SKM-1 (cell line): ENCODE measurements around the gene ERRFI1.

Experiments used
- DNase-seq: peaks from one replicate; lab custom pipeline; 2025; ENCODE audit not compliant: unreplicated experiment; lab: John Stamatoyannopoulos, UW

The ERRFI1 gene

DNA sequence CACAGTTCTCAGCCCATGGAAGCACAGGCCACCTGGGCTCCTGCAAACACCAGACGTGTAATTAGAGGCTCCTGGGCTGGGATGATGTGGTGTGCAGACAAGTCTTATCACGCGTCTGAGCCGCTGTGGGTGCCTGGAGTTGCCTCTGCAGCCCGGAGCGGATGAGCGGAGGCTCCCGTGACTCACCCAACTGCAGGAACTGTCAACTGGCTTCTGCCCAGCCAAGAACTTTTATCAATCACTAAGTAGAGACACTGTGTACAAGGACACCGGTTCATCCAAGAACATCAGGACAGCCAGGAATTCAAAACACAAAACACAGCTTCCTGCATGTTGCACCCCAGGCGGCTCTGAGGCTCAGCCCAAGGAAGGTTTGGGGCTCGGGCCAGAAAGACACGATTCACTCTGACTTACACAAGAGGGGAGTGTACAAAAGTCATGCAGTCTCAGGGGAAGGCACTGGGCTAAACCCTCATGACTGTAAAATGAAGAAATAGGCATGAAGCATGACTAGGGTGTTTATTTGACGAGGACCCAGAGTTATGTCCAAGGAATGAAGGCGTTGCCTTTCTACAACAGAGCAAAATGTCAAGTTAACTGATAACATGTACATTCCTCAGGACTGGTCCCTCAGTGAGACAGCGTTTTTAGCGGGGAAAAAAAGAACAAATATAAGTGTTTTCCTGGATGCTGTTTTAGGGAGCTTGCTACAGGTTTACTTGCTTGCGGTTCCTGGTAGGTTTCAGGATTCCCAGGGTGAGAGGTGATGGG, 21.1 kb downstream of the ERRFI1 start:
- DNase-seq, result no peak

- DNase-seq, result no peak
These were observed 21.9 kb downstream of the ERRFI1 start for GRCh38 chr1:8004113-8004802.

DNA sequence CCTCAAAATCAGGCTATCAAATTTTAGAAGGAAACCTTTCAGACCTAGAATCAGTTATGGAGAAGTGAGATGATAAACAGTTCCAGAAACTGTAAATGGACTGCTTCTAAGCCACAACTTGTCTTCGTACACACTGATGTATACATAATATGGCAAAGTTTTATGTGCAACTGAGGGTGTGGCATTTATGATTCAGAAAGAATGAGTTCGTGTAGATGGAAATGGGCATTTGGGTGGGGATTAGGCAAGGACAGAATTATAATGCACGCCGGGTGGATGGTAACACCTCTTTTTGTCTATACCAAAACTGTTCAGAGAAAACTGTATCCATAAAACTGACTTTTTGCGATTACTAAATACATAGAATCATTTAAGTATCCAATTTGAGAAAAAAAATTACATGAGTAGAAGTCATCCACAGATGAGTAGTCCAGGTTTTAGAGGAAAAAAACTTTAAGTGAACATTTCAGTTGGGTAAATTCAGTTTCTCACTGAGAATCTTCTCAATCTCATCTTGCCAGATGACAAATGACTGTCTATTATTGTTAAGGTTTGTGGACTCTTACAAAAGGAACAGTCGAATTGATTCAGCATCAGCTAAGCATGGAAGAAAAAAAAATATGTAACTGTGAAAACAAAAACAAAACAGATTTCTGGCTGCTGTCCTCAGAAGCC, 22.5 kb downstream of the ERRFI1 start:
- DNase-seq, result no peak

DNA sequence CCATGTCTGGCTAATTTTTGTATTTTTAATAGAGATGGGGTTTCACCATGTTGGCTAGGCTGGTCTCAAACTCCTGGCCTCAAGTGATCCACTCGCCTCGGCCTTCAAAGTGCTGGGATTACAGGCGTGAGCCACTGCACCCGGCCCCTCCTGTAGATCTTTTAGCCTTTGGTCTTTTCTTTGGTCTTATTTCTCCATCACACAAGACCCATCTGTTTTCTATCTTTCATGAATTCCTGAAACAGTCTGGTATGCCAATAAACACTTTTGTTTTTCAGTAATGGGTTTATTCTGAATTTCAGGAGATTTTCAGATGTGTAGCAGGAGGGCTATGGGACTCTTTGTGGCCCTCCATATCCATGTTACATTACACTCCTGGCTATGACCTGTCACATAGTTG, 23.2 kb downstream of the ERRFI1 start:
- DNase-seq, result no peak

- no peak for DNase-seq
These were observed 23.7 kb downstream of the ERRFI1 start for GRCh38 chr1:8002329-8002910.

DNA sequence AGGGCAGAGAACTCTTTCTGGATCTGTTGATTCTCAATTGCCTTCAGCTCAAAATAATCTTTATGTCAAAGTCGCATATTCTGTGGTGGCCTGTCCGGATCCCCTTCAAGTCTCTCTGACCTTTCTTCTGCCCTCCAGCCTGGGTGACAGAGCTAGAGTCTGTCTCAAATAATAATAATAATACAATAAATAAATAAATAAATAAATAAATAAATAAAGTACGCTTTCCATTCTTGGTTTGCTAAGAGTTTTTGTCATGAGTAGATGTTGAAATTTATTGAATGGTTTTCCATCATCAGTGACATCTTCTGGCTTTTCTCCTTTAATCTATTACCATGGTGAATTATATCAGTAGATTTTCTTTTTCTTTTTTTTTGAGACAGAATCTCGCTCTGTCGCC, 30.7 kb downstream of the ERRFI1 start:
- no peak for DNase-seq

- DNase-seq, result no peak
These were observed 31.3 kb downstream of the ERRFI1 start for GRCh38 chr1:7994827-7995226.

- DNase-seq, result no peak
These were observed 32.3 kb downstream of the ERRFI1 start for GRCh38 chr1:7993593-7994479.

DNA sequence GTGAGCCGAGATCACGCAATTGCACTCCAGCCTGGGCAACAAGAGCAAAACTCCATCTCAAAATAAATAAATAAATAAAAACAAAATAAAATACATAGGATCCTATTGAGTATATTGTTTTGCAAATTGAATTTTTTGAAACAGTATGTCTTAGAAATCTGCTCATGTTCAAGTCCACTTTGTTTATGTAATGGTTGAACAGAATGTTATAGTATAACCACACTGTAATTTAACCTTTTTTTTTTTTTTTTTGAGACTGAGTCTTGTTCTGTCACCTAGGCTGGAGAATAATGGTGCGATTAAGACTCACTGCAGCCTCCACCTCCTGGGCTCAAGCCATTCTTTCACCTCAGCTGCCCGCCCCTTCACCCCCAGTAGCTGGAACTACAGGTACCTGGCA, 33.2 kb downstream of the ERRFI1 start:
- no peak for DNase-seq

DNA sequence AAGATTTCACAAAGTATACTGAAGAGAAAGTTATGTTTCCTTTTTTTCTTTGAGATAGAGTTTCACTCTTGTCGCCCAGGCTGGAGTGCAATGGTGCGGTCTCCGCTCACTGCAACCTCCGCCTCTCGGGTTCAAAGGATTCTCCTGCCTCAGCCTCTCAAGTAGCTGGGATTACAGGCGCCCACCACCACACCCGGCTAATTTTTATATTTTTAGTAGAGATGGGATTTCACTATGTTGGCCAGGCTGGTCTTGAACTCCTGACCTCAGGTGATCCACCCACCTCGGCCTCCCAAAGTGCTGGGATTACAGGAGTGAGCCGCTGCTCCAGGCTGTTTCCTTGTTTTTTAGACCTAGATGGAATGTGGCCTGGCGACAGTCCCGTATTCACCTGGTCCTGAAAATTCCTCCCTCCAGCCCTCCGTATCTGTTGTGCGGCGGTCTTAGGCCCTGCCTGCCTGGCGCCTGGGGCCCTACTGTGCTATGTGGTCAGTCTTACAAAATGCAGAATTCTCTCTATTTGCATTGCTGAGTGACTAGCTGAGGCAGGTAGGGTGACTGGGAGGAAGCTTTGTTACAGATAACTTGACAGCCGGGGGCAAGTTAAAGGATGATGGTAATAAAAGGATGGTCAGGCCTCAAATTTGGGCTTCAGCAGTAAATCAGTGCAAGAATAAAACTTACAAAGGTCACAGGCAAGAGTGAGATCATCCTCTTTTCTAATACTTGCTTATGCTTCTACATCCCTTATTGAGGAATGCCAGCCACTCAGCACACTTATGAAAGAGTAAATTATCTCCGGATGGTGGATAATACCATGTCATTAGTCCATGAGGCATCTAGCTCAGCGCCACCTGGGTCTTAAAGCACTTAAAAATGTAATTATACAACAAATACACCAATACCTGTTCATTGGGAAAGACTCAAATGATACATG, 34.3 kb downstream of the ERRFI1 start:
- no peak for DNase-seq

GRCh38 chr1:7989762-7990428, 36.2 kb downstream of the ERRFI1 start:
- no peak for DNase-seq

- no peak for DNase-seq
These were observed 37.5 kb downstream of the ERRFI1 start for GRCh38 chr1:7988576-7988975.

GRCh38 chr1:7987528-7987927, 38.6 kb downstream of the ERRFI1 start:
- no peak for DNase-seq

- no peak for DNase-seq
These were observed 40.1 kb downstream of the ERRFI1 start for GRCh38 chr1:7985851-7986612.

GRCh38 chr1:7984811-7985210, 41.3 kb downstream of the ERRFI1 start:
- DNase-seq, result no peak

DNA sequence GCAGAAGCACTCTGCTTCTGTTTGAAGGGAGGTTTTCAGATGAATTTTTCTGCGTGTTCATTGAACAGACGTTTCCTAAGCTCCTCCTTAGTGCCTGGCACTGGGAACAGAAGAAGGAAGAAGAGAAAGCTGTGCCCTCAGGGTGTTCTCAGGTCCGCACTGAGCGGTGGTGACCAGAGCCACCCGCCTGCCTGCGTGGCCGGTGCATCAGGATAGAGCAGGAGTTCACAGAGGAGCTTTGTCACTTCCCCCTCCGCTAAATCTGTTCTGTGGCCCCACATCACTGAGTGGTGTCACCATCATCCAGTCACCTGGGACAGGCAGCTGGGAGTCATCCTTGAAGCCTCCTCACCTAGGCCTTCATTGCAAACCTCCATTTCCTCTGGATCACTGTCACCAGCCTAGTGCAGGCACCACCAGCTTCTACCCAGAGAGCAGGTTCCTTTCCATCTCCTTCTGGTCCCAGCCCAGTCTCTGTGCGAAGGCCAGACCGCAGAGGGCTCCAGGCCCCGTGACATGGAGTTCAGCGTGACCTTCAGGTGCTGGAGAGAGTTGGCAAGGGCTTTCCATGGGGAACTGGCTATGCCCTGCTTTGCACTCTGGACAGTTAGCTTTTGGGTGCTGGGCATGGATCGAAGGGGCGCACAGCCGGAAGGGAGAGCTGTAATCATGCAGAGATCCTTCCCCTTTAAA, 42.9 kb downstream of the ERRFI1 start:
- DNase-seq, result no peak

DNA sequence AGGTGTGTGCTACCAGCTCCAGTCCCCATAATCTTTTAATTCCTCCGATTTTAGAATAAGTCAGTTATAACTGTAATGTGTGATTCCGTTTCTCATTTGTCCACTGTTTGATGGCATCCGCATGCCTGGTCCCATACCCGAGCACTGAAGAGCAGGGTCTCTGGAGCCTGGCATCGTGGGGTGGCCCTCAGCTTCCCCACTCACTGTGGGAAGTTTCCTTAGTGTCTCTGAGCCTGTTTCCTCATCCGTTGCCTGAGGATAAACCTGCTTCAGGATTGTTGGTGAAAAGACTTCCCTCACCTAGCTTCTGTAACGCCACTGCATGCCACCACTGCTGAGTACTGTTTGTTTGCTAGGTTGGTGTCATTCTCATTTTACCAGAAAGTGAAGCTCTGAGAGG, 45.1 kb downstream of the ERRFI1 start:
- no peak for DNase-seq
